HUES6 (cell line): ENCODE results near the gene ZNF334.
A peak's percentile ranks its signal among the peaks of the same experiment; 100 is the strongest.

ENCODE experiments used
- H3K27ac ChIP-seq: 2 replicates; pipeline ENCODE4 v1.7.0; 2013; ENCODE audit warnings: low read depth, mild to moderate bottlenecking, low read length, inconsistent platforms
- H3K27me3 ChIP-seq: 2 replicates; pipeline ENCODE4 v1.6.1; 2013; ENCODE audit warnings: low read length; ENCODE audit not compliant: control insufficient read depth, insufficient read depth
- H3K36me3 ChIP-seq: 2 replicates; pipeline ENCODE4 v1.6.1; 2013; ENCODE audit warnings: low read length; ENCODE audit not compliant: control insufficient read depth, insufficient read depth
- H3K4me1 ChIP-seq: 2 replicates; pipeline ENCODE4 v1.6.1; 2013; ENCODE audit warnings: low read length; ENCODE audit not compliant: control insufficient read depth, insufficient read depth
- H3K4me3 ChIP-seq: 2 replicates; pipeline ENCODE4 v1.5.1; 2013; ENCODE audit warnings: low read depth, low read length
- H3K9ac ChIP-seq: one replicate; pipeline ENCODE4 v1.6.1; 2013; ENCODE audit warnings: mild to moderate bottlenecking, low read length
- H3K9me3 ChIP-seq: 2 replicates; pipeline ENCODE4 v1.6.1; 2013; ENCODE audit warnings: low read depth, low read length; ENCODE audit not compliant: control insufficient read depth, insufficient read depth

ZNF334 gene

DNA sequence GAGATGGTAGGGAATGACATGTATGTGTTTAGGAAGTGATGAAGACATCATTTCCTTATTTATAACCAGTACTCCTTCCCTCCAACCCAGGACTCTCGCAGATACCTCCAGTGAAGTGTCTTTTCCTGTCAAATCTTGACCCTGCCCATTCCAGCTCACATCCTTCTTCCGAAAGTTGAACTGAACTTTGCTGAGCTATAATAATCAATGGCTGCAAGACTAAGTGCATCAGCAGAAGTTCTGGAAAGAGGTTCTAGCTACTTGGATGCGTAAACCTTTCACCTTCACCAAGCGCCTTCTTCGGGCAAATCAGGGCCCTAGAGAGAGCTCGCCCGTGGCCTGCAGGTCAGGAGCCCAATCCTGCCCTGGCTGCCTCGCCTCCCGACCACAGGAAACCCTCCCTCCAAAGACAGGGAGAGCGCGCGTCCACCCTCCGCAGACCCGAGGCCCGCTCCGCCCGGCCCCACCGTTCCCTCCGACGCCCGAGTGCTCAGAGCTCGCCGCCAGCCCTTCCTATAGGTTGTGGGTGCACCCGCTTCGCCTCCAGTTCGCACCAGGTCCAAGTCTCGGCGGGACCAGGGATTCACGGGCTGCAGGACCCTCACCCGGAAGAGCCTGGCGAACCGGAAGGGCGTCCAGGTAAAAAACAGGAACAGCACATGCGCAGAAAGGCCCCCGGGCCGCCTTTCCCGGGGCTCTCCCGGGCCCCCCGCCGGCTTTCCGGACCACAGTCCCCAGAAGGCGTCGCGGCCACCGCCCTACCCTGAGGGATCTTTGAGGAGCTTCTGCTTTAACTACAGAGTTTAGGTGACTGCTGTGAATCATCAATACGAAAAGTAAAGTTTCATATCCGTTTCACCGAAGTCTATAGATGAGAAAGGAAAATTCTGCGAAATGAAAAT lies at the start of gene ZNF334:
ZNF334 (minus strand) TSS at position 617 of the 902 bp plus-strand sequence. CDS start 1,457 bp downstream, outside the sequence.
- 0 out of 2 replicates have a peak, but pooled peaks cover 4% of the 10 kb centered on the region for H3K4me1 ChIP-seq
- H3K27ac ChIP-seq: peak within 1 kb of the TSS; percentile 72
- H3K9ac ChIP-seq: peak within 1 kb of the TSS; percentile 85
- peaks cover 5% of the 10 kb centered on the region for H3K9me3 ChIP-seq
- H3K27me3 ChIP-seq: peaks cover 14% of the 10 kb centered on the region; the same call in 1 of the 2 replicates
- peak within 1 kb of the TSS; percentile 87 for H3K4me3 ChIP-seq
- H3K36me3 ChIP-seq: peaks cover 23% of the 10 kb centered on the region

DNA sequence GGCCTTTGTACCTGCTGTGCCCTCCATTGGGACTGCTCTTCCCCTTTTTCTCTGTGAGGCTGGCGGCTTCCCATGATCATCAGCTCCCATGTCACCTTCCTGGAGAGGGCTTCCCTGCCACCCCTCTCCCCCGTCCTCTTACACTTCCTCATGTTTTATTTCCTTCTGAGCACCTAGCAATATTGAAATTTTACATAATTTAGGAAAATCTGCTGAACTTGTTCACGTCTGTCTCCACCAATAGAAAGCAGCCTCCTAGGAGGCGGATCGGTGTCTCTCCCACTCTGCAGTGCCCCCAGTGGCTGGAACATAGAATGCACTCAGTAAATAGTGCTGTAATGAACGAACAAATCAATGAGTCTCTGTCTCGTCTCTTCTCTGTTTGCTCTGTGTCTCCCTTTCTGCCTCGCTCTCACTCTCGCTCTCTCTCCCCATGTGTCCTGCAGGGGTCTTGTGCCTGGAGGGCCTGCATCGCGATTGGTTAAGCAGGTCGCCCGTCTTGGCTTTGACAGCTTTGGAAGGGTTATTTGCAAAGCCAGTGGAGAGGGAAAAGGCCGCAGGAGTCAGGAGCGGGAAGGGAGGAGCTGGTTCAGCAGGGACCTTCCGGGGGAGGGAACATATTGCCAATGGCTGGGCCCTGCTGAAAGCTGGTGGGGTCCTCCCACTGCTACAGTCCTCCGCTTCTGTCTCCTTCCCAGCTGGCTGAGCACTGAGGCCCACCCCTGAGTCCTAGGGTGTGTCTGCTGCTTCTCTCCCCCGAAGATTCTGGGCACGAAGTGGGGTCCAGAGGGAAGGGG lies 49.2 kb upstream of the ZNF334 start:
- H3K9ac ChIP-seq: no peak overlapping the region
- H3K27ac ChIP-seq: peak overlapping the region; percentile 28; the same call in 1 of the 2 replicates

DNA sequence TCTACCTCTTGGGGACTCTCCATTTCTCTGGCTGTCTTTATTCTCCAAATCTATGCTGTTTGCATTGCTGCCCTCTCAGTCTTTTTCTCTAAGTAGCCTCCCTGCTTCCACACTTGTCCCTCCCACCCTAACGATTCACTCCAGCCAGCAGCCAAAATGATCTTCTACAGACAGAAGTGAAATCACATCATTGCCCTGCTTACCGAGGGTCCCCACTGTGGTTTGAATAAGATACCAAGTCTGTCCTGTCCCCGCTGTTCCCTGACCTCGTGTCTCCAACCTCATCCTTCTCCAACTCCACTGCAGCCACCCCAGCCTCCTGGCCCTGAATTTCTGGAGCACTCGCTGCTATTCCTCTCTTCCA lies 48.6 kb upstream of the ZNF334 start:
- no peaks in the 10 kb centered on the region for H3K9me3 ChIP-seq
- H3K4me1 ChIP-seq: peaks cover 23% of the 10 kb centered on the region
- H3K27ac ChIP-seq: peak overlapping the region; percentile 28; the same call in 1 of the 2 replicates
- H3K27me3 ChIP-seq: no peaks in the 10 kb centered on the region
- H3K9ac ChIP-seq: no peak overlapping the region
- H3K4me3 ChIP-seq: peak overlapping the region; percentile 42
- H3K36me3 ChIP-seq: no peaks in the 10 kb centered on the region

More for the DNA sequence above, 49.2 kb upstream of the ZNF334 start:
- Histone ChIP-seq H3K36me3 (no peaks in the 10 kb centered on the region), H3K4me3 (peak overlapping the region; percentile 42), H3K27me3 (no peaks in the 10 kb centered on the region), H3K9me3 (no peaks in the 10 kb centered on the region), H3K4me1 (peaks cover 21% of the 10 kb centered on the region)

DNA sequence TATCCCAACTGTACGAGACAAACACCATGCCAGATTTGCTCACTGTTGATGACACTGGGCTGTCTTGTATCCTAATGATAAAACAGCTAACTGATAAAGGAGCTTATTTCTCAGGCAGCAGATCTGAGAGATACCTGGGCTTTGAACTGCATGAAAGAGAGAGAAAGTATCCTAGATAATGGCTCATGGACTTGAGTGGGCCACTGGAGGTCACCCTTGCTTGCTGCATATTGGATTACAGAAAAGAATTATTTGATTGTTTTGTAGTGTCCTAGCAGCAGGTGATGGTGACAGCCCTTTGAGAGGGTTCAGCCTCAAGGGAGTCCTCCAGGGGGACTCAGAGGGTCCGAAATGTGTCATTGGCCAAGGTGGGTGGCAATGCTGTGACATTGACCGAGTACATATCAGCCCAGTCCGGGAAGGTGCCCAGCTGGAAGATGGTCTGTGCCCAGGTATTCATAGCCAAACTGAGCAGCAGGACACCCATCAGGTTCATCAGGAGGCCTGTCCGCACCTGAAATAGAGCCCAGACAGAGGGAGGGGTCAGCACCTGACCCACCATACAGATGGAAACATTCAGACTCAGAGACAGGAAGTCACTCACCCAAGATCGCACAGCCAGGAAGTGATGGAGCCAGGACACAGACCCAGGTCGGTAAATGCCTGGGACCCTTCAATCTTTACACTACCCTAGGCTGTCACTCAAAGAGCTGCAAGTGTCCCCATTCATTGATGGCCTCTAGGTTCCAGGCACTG lies 46.5 kb upstream of the ZNF334 start:
- H3K4me1 ChIP-seq: peaks cover 35% of the 10 kb centered on the region
- no peaks in the 10 kb centered on the region for H3K9me3 ChIP-seq
- H3K27ac ChIP-seq: no peak overlapping the region
- no peaks in the 10 kb centered on the region for H3K27me3 ChIP-seq
- H3K4me3 ChIP-seq: no peak overlapping the region
- no peaks in the 10 kb centered on the region for H3K36me3 ChIP-seq
- no peak overlapping the region for H3K9ac ChIP-seq

DNA sequence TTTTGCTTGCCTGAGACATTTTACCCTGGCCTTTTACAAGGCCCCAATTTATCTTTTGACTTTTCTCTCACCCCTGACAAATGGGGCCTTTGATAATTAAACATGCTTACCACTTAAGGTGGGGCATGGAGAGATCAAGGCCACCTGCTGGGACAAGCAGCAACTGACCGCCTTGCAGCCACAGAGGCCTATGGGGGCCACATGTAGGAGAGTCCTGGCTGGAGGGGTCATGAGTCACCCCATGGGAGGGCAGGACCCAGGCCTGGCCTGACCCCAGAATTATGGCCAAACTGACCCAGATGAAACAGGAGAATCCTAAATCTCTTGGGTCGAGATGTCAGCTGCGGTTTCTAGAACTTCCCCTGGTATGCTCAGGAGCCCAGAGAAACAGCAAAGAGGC lies 45.6 kb upstream of the ZNF334 start:
- Histone ChIP-seq H3K36me3 (no peaks in the 10 kb centered on the region), H3K4me3 (no peak overlapping the region), H3K4me1 (peaks cover 42% of the 10 kb centered on the region), H3K9me3 (no peaks in the 10 kb centered on the region), H3K27ac (no peak overlapping the region), H3K9ac (no peak overlapping the region), H3K27me3 (no peaks in the 10 kb centered on the region)

DNA sequence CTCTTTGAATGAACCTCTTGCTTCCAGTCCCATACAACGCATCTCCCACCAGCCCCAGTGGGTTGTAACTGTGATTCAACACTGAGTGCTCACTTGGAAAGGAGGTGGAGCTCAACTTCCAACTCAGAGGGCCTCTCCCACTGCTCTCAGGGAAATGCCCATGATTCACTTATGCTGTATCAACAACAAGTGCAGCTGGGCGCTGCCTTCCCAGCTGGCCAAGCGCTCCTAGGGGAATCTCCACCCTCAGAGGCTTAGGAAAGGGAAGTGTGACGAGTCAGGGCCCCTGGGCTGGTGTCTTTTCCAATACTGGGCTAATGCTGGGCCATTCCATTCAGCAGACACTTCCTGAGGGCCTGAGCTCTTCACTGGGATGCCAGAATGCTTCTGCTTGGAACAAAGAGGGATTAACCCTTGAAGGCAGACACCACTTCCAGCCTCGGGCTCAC lies 45.2 kb upstream of the ZNF334 start:
- Histone ChIP-seq H3K27ac (no peak overlapping the region), H3K4me3 (no peak overlapping the region), H3K36me3 (no peaks in the 10 kb centered on the region), H3K9ac (no peak overlapping the region), H3K27me3 (no peaks in the 10 kb centered on the region), H3K4me1 (peaks cover 42% of the 10 kb centered on the region), H3K9me3 (no peaks in the 10 kb centered on the region)

DNA sequence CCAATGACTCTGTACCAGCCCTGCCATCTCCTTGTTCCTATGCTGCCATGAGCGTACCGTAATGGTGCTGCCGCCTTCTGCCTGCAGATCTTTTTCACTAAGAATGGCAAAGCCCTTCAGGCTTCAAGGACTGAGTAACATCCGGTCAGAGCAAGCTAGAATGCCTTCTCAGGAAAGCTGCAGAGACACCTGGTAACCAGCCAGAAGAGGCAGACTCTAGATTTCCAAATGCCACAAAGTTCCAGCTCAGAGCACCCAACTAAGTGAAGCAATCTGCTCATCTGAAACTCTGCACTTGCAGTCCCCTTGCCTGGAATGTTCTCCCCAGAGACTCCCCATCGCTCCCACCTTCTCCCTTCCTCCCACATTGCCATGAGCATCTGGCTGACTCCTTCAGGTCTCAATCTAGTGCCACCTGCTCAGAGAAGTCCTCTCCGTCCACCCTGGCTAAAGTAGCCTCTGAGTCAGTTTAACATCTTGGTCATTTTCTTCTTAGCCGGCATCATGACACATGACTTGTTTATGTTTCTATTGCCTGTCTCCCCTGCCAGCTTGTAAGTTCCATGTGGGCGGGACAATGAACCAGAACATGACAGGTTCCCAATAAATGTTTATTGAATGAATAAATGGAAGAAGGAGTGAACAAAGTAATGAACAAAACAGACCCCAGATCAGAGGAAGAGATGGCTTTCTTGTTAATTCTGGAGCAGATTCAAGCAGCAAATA lies 44.0 kb upstream of the ZNF334 start:
- Histone ChIP-seq H3K9ac (no peak overlapping the region), H3K4me1 (peaks cover 45% of the 10 kb centered on the region), H3K27ac (no peak overlapping the region), H3K36me3 (no peaks in the 10 kb centered on the region), H3K4me3 (no peak overlapping the region), H3K9me3 (no peaks in the 10 kb centered on the region), H3K27me3 (no peaks in the 10 kb centered on the region)

DNA sequence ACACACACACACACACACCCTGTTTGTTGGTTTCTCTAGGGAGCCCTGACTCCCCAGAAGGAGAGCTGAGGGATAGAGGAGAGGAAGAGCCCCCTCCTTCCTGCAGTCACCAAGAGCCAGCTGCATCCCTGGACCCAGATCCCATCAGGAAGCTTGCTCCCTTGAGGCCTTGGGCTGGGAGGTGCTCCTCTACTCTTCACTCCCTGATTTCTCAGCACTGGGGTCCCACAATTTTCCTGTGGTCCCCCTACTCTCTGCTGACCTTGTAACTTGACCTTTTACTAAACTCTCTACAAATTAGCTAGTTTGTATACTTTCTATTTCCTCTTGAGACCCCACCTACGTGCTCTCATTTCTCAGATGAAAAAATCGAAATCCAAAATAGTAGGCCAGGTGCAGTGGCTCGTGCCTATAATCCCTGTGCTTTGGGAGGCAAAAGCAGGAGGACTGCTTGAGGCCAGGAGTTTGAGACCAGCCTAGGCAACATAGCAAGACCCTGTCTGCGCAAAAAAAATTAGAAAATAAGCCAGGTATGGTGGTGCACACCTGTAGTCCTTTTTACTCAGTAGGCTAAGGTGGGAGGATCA lies 42.1 kb upstream of the ZNF334 start:
- H3K9me3 ChIP-seq: no peaks in the 10 kb centered on the region
- H3K9ac ChIP-seq: no peak overlapping the region
- H3K27ac ChIP-seq: no peak overlapping the region
- H3K36me3 ChIP-seq: no peaks in the 10 kb centered on the region
- no peak overlapping the region for H3K4me3 ChIP-seq
- no peaks in the 10 kb centered on the region for H3K27me3 ChIP-seq
- peaks cover 49% of the 10 kb centered on the region for H3K4me1 ChIP-seq

DNA sequence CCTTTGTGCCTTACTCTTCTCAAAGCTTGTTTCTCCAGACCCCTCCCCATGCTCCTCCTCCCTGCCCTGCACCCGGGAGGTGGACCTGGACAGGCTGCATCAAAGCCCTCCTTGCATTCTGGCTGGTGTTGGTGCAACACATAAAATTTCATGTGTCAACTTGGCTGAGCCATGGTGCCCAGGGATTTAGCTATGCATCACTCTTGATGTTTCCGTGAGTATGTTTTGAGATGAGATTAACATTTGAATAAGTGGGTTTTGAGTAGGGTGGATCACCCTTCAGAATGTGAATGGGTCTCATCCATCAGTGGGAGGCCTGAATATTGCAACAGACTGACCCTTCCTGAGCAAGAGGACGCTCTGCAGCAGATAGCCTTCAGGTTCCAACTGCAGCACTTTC lies 41.5 kb upstream of the ZNF334 start:
- no peak overlapping the region for H3K27ac ChIP-seq
- H3K4me3 ChIP-seq: no peak overlapping the region
- no peak overlapping the region for H3K9ac ChIP-seq
- no peaks in the 10 kb centered on the region for H3K27me3 ChIP-seq
- H3K9me3 ChIP-seq: no peaks in the 10 kb centered on the region
- H3K36me3 ChIP-seq: no peaks in the 10 kb centered on the region
- H3K4me1 ChIP-seq: peaks cover 52% of the 10 kb centered on the region

DNA sequence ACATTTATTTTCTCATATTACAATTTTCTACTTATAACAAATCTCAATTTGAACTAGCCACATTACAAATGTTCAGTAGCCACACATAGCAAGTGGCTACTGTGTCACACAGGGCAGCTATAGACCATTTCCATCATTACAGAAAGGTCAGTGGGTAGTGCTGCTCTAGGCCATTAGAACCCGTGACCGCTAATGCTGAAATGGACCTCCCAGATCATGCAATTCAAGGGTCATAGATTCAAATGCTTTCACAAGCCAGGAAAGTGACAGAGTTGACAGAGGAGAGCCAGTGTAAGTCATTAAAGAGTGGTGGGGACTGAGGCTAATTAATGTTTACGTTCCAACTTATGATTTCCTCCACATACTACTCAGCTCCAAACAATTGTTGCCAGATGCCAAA lies 40.6 kb upstream of the ZNF334 start:
- no peak overlapping the region for H3K9ac ChIP-seq
- H3K4me3 ChIP-seq: no peak overlapping the region
- H3K4me1 ChIP-seq: peaks cover 51% of the 10 kb centered on the region
- H3K27ac ChIP-seq: no peak overlapping the region
- no peaks in the 10 kb centered on the region for H3K27me3 ChIP-seq
- no peaks in the 10 kb centered on the region for H3K36me3 ChIP-seq
- H3K9me3 ChIP-seq: no peaks in the 10 kb centered on the region
